NCI-H69 (cell line): Measurements from ENCODE around the gene PLPP4.
A peak's percentile ranks its signal among the peaks of the same experiment; 100 is the strongest.

Experiments
- DNase-seq: peaks from one replicate; lab custom pipeline; 2025; lab: John Stamatoyannopoulos, UW

PLPP4 gene

GRCh38 chr10:120456626-120457430 is at the start of gene PLPP4:
TSS of gene PLPP4 (plus strand) at chr10:120457227. CDS start at chr10:120457306, 79 bp downstream.
- peak; percentile 92 for DNase-seq

GRCh38 chr10:120409816-120410215 is 47.2 kb upstream of the PLPP4 start:
- no peak for DNase-seq

GRCh38 chr10:120414946-120415345 is 42.1 kb upstream of the PLPP4 start:
- DNase-seq = no peak

- DNase-seq = no peak
Measured at GRCh38 chr10:120415709-120416330, 41.2 kb upstream of the PLPP4 start.

- no peak for DNase-seq
Measured at GRCh38 chr10:120420421-120420820, 36.6 kb upstream of the PLPP4 start.

- DNase-seq = no peak
Measured at GRCh38 chr10:120421250-120421649, 35.8 kb upstream of the PLPP4 start.

- DNase-seq = no peak
Measured at GRCh38 chr10:120422457-120422856, 34.6 kb upstream of the PLPP4 start.

GRCh38 chr10:120423431-120424197 is 33.4 kb upstream of the PLPP4 start:
- peak; percentile 68 for DNase-seq

- no peak for DNase-seq
Measured at GRCh38 chr10:120424198-120424464, 32.9 kb upstream of the PLPP4 start.

- DNase-seq = no peak
Measured at GRCh38 chr10:120426306-120426705, 30.7 kb upstream of the PLPP4 start.

- DNase-seq = no peak
Measured at GRCh38 chr10:120428754-120429153, 28.3 kb upstream of the PLPP4 start.

- no peak for DNase-seq
Measured at GRCh38 chr10:120429395-120429794, 27.6 kb upstream of the PLPP4 start.

- no peak for DNase-seq
Measured at GRCh38 chr10:120431251-120431651, 25.8 kb upstream of the PLPP4 start.

GRCh38 chr10:120432209-120432608 is 24.8 kb upstream of the PLPP4 start:
- DNase-seq = peak; percentile 78

- DNase-seq = peak; percentile 10
Measured at GRCh38 chr10:120433141-120433540, 23.9 kb upstream of the PLPP4 start.

- peak; percentile 17 for DNase-seq
Measured at GRCh38 chr10:120436439-120437112, 20.5 kb upstream of the PLPP4 start.

GRCh38 chr10:120437541-120437940 is 19.5 kb upstream of the PLPP4 start:
- DNase-seq = no peak

- no peak for DNase-seq
Measured at GRCh38 chr10:120451968-120452367, 5.1 kb upstream of the PLPP4 start.

GRCh38 chr10:120453319-120453718 is 3.7 kb upstream of the PLPP4 start:
- DNase-seq = no peak

- DNase-seq = no peak
Measured at GRCh38 chr10:120453886-120454285, 3.1 kb upstream of the PLPP4 start.

- DNase-seq = no peak
Measured at GRCh38 chr10:120455004-120455403, 2.0 kb upstream of the PLPP4 start.

GRCh38 chr10:120455606-120456005 is 1.4 kb upstream of the PLPP4 start:
- DNase-seq = peak; percentile 39
